Endothelial cell of umbilical vein (primary cell): ENCODE results near the gene LENG8. TPM values are rescaled to one million over a fixed set of nuclear protein-coding genes. Genes with fewer than 3 reads are reported as not detected.

Experiments
- BruUV-seq: library from RNA; stranded (reverse); fragments of 400-500 nt; replicated peaks from 2 replicates; lab custom pipeline; 2021; lab: Mats Ljungman, UMichigan
- CTCF ChIA-PET: fragments of 300-600, 350-600 bp; sonication (Branson Sonifier 250); formaldehyde crosslinking; loops from one replicate; lab custom pipeline; 2021; ENCODE audit warnings: antibody characterized with exemption, inconsistent platforms; lab: Charles Lee
- POLR2A ChIA-PET: fragments of 300-600, 350-600 bp; sonication (Branson Sonifier 250); formaldehyde crosslinking; loops from one replicate; lab custom pipeline; 2021; ENCODE audit warnings: antibody characterized with exemption, inconsistent platforms; lab: Charles Lee
- DNase-seq: peaks from one replicate; pipeline ENCODE4 v3.0.0-alpha.2; 2011; ENCODE audit warnings: low read depth, low spot score
- FAIRE-seq: peaks from 2 replicates; lab custom pipeline; 2011; peaks lifted over from hg19 to GRCh38; lab: Jason Lieb, UNC
- H2AFZ ChIP-seq: 2 replicates; pipeline ENCODE4 v1.6.0; 2012; ENCODE audit warnings: low read depth, low read length, control low read depth, inconsistent platforms
- H3K27ac ChIP-seq: 2 replicates; pipeline ENCODE4 v1.5.1; 2011; ENCODE audit warnings: low read depth, mild to moderate bottlenecking, control low read depth, low read length, moderate library complexity; ENCODE audit not compliant: insufficient read depth
- H3K27me3 ChIP-seq, 2 experiments: 2 replicates each; pipeline versions ENCODE4 v1.6.0 to v1.6.1; 2011; ENCODE audit warnings: low read length in 2 of 2, mixed read lengths in 1 of 2; ENCODE audit not compliant: control insufficient read depth in 2 of 2, insufficient read depth in 2 of 2
- H3K36me3 ChIP-seq, 2 experiments: 2 replicates in 1 of 2; 3 replicates in 1 of 2; pipeline ENCODE4 v1.5.1; 2011; ENCODE audit warnings: low read length in 2 of 2, mild to moderate bottlenecking in 1 of 2, moderate library complexity in 1 of 2; ENCODE audit not compliant: control insufficient read depth in 2 of 2, insufficient read depth in 2 of 2; ENCODE audit errors: extremely low read depth in 1 of 2
- H3K4me1 ChIP-seq: 3 replicates; pipeline ENCODE4 v1.5.1; 2011; ENCODE audit warnings: mild to moderate bottlenecking, low read length; ENCODE audit not compliant: control insufficient read depth, insufficient read depth; ENCODE audit errors: extremely low read depth
- H3K4me2 ChIP-seq: 2 replicates; pipeline ENCODE4 v1.6.1; 2011; ENCODE audit warnings: low read length, control low read depth, mixed read lengths; ENCODE audit not compliant: insufficient read depth
- H3K4me3 ChIP-seq, 3 experiments: fragments of 200-600 bp in 1 of 3; sonication (generic), shearing (Covaris generic) in 1 of 3; replicated peaks in 1 of 3; 2 replicates each; pipeline ENCODE4 v1.5.1; 2011 to 2016; ENCODE audit warnings: control low read depth in 3 of 3, low read length in 3 of 3, mild to moderate bottlenecking in 2 of 3, inconsistent platforms in 1 of 3, low read depth in 1 of 3, moderate library complexity in 1 of 3; ENCODE audit not compliant: insufficient read depth in 1 of 3
- H3K79me2 ChIP-seq: 2 replicates; pipeline ENCODE4 v1.6.0; 2012; ENCODE audit warnings: low read length, inconsistent platforms; ENCODE audit not compliant: control insufficient read depth, insufficient read depth
- H3K9ac ChIP-seq: replicated peaks from 2 replicates; pipeline ENCODE3; 2011; ENCODE audit warnings: low read length, control low read depth; ENCODE audit not compliant: insufficient read depth; ENCODE audit errors: extremely low read depth
- H3K9me1 ChIP-seq: replicated peaks from 3 replicates; pipeline ENCODE4 v1.6.0; 2011; ENCODE audit warnings: mild to moderate bottlenecking, low read length; ENCODE audit not compliant: control insufficient read depth, insufficient read depth; ENCODE audit errors: extremely low read depth
- H3K9me3 ChIP-seq: replicated peaks from 2 replicates; pipeline ENCODE4 v1.5.1; 2012; ENCODE audit warnings: low read length, inconsistent platforms; ENCODE audit not compliant: control insufficient read depth, insufficient read depth
- H4K20me1 ChIP-seq: replicated peaks from 2 replicates; pipeline ENCODE3; 2011; ENCODE audit warnings: mild to moderate bottlenecking, low read length; ENCODE audit not compliant: control insufficient read depth, insufficient read depth; ENCODE audit errors: extremely low read depth
- FOS ChIP-seq: IDR thresholded peaks from 2 replicates; pipeline ENCODE4 v1.6.1; 2011; ENCODE audit warnings: mild to moderate bottlenecking, low read length, moderate library complexity, borderline replicate concordance; ENCODE audit not compliant: insufficient read depth
- JUN ChIP-seq: IDR thresholded peaks from 2 replicates; pipeline ENCODE4 v1.6.1; 2011; ENCODE audit warnings: borderline replicate concordance, low read depth; ENCODE audit not compliant: insufficient read length, insufficient read depth
- MYC ChIP-seq: IDR thresholded peaks from one replicate; pipeline ENCODE4 v1.6.1; 2011; ENCODE audit warnings: mild to moderate bottlenecking, low read depth, low read length
- POLR2A ChIP-seq: IDR thresholded peaks from 2 replicates; pipeline ENCODE4 v1.6.1; 2012; ENCODE audit warnings: low read depth, mild to moderate bottlenecking, control low read depth, low read length
- dilution Hi-C: fragments of 300-500 bp; cut with MboI; formaldehyde crosslinking; loops from one replicate; pipeline ENCODE4 v1.15.0; 2019; ENCODE audit warnings: low sequenced_read_pairs; ENCODE audit not compliant: extremely low pct_ligation_motif_present
- intact Hi-C: fragments of 100-400 bp; cut with micrococcal nuclease; formaldehyde crosslinking; loops from one replicate; pipeline ENCODE4 v1.10.0; 2022
- polyA plus RNA-seq, 4 experiments: library from polyadenylated mRNA; depleted of rRNA in 3 of 4; stranded (reverse) in 3 of 4; unstranded in 1 of 4; fragments of >200 nt; gene quantifications; 2 replicates each; pipeline versions ENCODE4 v1.2.1 to v1.2.3, GENCODE V29; 2011 to 2012; ENCODE audit warnings: missing spikeins in 1 of 4
- total RNA-seq: library from RNA; stranded (reverse); gene quantifications from 2 replicates; pipeline ENCODE4 v1.2.3, GENCODE V29; 2021
- TF ChIP-seq, protein P1 (sequence below), 2 donors: IDR thresholded peaks; 1 replicate in 1 of 2; 2 replicates in 1 of 2; pipeline ENCODE4 v1.5.1; 2011; ENCODE audit warnings: low read length in 2 of 2, mild to moderate bottlenecking in 2 of 2, moderate library complexity in 2 of 2, control low read depth in 1 of 2, inconsistent platforms in 1 of 2, low read depth in 1 of 2; ENCODE audit not compliant: insufficient read depth in 1 of 2; ENCODE audit errors: extremely low read depth in 1 of 2

Gene LENG8
- total and polyA plus RNA-seq, 2 donors (not counting 3 experiments of a cell fraction or from before 2014, with no cell fraction given), result 130 to 218 TPM

DNA sequence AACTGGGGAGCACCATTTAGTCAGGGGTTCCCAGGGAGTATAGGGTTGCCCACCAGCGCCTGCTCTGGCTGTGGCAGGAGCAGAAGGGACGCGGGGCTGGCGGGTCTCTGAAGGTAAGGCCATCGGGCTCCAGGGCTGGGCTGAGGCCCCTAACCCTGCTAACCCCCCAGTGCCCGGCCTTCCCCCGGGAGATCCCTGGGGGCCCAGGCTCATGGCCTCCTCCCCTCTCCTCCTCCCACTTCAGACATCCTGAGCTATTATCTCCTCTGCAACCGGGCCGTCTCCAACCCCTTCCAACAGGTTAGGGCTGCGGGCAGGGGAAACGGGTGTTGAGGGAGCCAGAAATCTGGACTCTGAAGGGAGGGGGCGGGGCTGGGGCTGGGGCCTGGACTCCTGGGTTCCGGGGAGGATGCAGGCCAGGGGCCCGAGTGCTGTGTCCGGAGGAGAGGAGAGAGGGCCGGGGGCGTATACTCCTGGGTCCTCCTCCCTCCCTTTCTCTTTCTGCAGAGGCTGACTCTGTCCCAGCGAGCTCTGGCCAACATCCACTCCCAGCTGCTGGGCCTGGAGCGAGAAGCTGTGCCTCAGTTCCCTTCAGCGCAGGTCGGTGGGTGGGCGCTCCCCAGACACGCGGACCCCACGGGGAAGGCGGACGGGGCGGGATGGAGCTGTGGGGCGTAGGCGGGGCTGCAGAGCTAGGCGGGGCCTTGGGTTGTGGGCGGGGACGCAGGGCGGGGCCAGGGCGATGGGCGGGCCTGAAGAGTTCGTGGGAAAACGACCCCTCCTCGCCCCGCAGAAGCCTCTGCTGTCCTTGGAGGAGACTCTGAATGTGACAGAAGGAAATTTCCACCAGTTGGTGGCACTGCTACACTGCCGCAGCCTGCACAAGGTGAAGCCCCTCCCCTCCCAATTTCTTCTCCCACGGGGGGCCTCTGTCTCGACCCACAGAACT, 18.4 kb upstream of the LENG8 start:
- no TSS peak for BruUV-seq
- CTCF ChIA-PET, result interaction anchor here (0.6 to 4.1 kb wide), 2 partner anchors 8 to 1414 kb away, joined by 3 to 21 read pairs; no protein-coding TSS in a partner anchor
- FAIRE-seq (peak; percentile 44), DNase-seq (peak; percentile 49)
- Histone ChIP-seq H3K4me3 (peak overlapping the region in 1 of 3 experiments; percentile 17), H3K9ac (no peak overlapping the region), H3K9me1 (no peaks in the 10 kb centered on the region), H3K79me2 (no peaks in the 10 kb centered on the region), H3K9me3 (no peaks in the 10 kb centered on the region), H3K36me3 (no peaks in the 10 kb centered on the region), H2AFZ (peak overlapping the region; percentile 75), H3K27me3 (peaks cover 0 to 2% of the 10 kb centered on the region in 2 experiments), H4K20me1 (no peaks in the 10 kb centered on the region), H3K4me1 (no peaks in the 10 kb centered on the region), H3K27ac (no peak overlapping the region), H3K4me2 (no peak overlapping the region)
- POLR2A ChIA-PET, result no interaction called here
- dilution Hi-C loops (no loop called here), intact Hi-C loops (no loop called here)
- no peak for TF ChIP-seq FOS
- TF ChIP-seq JUN, result no peak
- TF ChIP-seq POLR2A, result no peak
- TF ChIP-seq MYC, result no peak
- TF ChIP-seq, protein P1, sequence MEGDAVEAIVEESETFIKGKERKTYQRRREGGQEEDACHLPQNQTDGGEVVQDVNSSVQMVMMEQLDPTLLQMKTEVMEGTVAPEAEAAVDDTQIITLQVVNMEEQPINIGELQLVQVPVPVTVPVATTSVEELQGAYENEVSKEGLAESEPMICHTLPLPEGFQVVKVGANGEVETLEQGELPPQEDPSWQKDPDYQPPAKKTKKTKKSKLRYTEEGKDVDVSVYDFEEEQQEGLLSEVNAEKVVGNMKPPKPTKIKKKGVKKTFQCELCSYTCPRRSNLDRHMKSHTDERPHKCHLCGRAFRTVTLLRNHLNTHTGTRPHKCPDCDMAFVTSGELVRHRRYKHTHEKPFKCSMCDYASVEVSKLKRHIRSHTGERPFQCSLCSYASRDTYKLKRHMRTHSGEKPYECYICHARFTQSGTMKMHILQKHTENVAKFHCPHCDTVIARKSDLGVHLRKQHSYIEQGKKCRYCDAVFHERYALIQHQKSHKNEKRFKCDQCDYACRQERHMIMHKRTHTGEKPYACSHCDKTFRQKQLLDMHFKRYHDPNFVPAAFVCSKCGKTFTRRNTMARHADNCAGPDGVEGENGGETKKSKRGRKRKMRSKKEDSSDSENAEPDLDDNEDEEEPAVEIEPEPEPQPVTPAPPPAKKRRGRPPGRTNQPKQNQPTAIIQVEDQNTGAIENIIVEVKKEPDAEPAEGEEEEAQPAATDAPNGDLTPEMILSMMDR (IDR thresholded peaks at IDR 0.05; ENCODE audit: extremely low read depth in 1 of 2, insufficient read depth in 1 of 2, low read depth in 1 of 2, low read length in 2 of 2), result no peak
